GM12892 (cell line): ENCODE measurements around the gene LCMT2.

Experiments used
- POLR2A ChIP-seq: IDR thresholded peaks from 2 replicates; pipeline ENCODE4 v1.6.1; 2011; ENCODE audit warnings: low read depth, low read length, control low read depth
- POLR2AphosphoS5 ChIP-seq: IDR thresholded peaks from 2 replicates; pipeline ENCODE4 v1.6.1; 2011; ENCODE audit warnings: low read depth, low read length, control low read depth
- TAF1 ChIP-seq: IDR thresholded peaks from 2 replicates; pipeline ENCODE4 v1.6.1; 2011; ENCODE audit warnings: low read depth, mild to moderate bottlenecking, control low read depth, low read length, borderline replicate concordance

DNA sequence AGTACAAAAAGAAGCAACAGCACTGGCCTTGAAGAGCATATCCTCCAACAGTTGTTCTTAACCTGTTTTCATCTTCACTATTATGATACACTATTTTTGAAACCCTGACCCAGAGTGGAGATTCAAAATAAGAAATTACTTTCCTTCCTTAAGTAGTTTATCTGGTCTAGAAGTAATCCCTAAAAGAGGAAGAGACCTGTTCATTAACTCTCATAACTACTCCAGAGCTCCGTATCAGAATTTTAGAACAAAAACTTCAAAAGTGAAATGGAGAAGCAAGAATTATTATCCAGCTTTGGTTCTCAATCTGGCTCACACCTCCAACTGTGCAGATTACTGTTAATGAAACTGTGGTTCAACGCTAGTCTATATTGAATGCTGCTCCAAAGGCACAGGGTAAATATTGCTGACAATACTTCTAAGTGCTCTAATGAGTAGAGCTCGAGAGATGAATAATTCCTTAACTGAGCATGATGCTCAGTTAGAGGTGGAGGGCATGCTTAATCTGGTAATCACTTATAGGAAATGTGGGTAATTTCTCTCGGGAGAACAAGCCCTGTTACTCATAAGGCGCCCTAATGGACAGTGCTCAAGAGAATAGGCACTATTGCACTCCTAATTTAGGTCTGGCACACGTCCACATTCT lies 5.2 kb downstream of the LCMT2 start:
- no peak for TF ChIP-seq POLR2A
- TF ChIP-seq POLR2AphosphoS5 = no peak
- TF ChIP-seq TAF1 = no peak
